Keratinocyte (primary cell): ENCODE data around the gene ZBTB38.

Experiments used
- CTCF ChIP-seq, 3 experiments: IDR thresholded peaks in 1 of 3; conservative IDR thresholded peaks in 1 of 3; optimal IDR thresholded peaks in 1 of 3; 2 replicates in 2 of 3; 3 replicates in 1 of 3; pipeline versions ENCODE3 to v1.5.1; 2011; ENCODE audit warnings: low read length in 3 of 3, mild to moderate bottlenecking in 3 of 3, moderate library complexity in 2 of 3, control low read depth in 1 of 3, inconsistent platforms in 1 of 3; ENCODE audit not compliant: insufficient read depth in 2 of 3; ENCODE audit errors: extremely low read depth in 1 of 3
- EZH2 ChIP-seq: IDR thresholded peaks from one replicate; pipeline ENCODE4 v1.6.1; 2012; ENCODE audit warnings: inconsistent platforms, mild to moderate bottlenecking, low read length, moderate library complexity

- TF ChIP-seq CTCF (optimal IDR thresholded peaks at IDR 0.05 in 1 of 3, IDR thresholded peaks at IDR 0.05 in 1 of 3, conservative IDR thresholded peaks at IDR 0.05 in 1 of 3; ENCODE audit: extremely low read depth in 1 of 3, insufficient read depth in 2 of 3, low read length in 3 of 3): peak in 2 of 3 experiments; percentile 9 to 33
- no peak for TF ChIP-seq EZH2
Measured at GRCh38 chr3:141412936-141413354, 44.6 kb downstream of the ZBTB38 start.
